ENCODE measurements around the gene SLCO4A1. TPM values are rescaled to one million over a fixed set of nuclear protein-coding genes. Genes with fewer than 3 reads are reported as not detected.

The SLCO4A1 gene
- total RNA-seq, 1 donor from 2014 or later, result 38.6 TPM

GRCh38 chr20:62708591-62709536 is 66.6 kb downstream of the SLCO4A1 start, which contains the start of gene NTSR1:
Gene NTSR1 (plus strand): TSS chr20:62708836. CDS start chr20:62709208, 372 bp downstream.
- no peak for DNase-seq (ENCODE audit: low read depth)
- H3K4me3 ChIP-seq (ENCODE audit: low read depth, low read length), result no peak within 1 kb of the TSS
- H3K36me3 ChIP-seq (ENCODE audit: control insufficient read depth, insufficient read depth, low read length), result no peaks in the 10 kb centered on the region
- peaks cover 50% of the 10 kb centered on the region for H3K27me3 ChIP-seq (ENCODE audit: control insufficient read depth, insufficient read depth, low read length)
- TF ChIP-seq CTCF (IDR thresholded peaks at IDR 0.05; ENCODE audit: insufficient read depth, low read length, poor library complexity, severe bottlenecking), result no peak

- Histone ChIP-seq H3K4me3 (ENCODE audit: low read depth, low read length) (no peak overlapping the region), H3K36me3 (ENCODE audit: control insufficient read depth, insufficient read depth, low read length) (no peaks in the 10 kb centered on the region), H3K27me3 (ENCODE audit: control insufficient read depth, insufficient read depth, low read length) (peaks cover 50% of the 10 kb centered on the region)
- TF ChIP-seq CTCF (IDR thresholded peaks at IDR 0.05; ENCODE audit: insufficient read depth, low read length, poor library complexity, severe bottlenecking), result no peak
- no peak for DNase-seq (ENCODE audit: low read depth)
These were observed 67.2 kb downstream of the SLCO4A1 start for GRCh38 chr20:62709537-62709905.

GRCh38 chr20:62710221-62710885 is 68.0 kb downstream of the SLCO4A1 start:
- H3K36me3 ChIP-seq (ENCODE audit: control insufficient read depth, insufficient read depth, low read length), result no peaks in the 10 kb centered on the region
- peaks cover 48% of the 10 kb centered on the region for H3K27me3 ChIP-seq (ENCODE audit: control insufficient read depth, insufficient read depth, low read length)
- no peak overlapping the region for H3K4me3 ChIP-seq (ENCODE audit: low read depth, low read length)
- TF ChIP-seq CTCF (IDR thresholded peaks at IDR 0.05; ENCODE audit: insufficient read depth, low read length, poor library complexity, severe bottlenecking), result no peak
- DNase-seq (ENCODE audit: low read depth), result no peak

- Histone ChIP-seq H3K27me3 (ENCODE audit: control insufficient read depth, insufficient read depth, low read length) (peaks cover 46% of the 10 kb centered on the region), H3K36me3 (ENCODE audit: control insufficient read depth, insufficient read depth, low read length) (no peaks in the 10 kb centered on the region), H3K4me3 (ENCODE audit: low read depth, low read length) (no peak overlapping the region)
- no peak for DNase-seq (ENCODE audit: low read depth)
- TF ChIP-seq CTCF (IDR thresholded peaks at IDR 0.05; ENCODE audit: insufficient read depth, low read length, poor library complexity, severe bottlenecking), result no peak
These were observed 68.8 kb downstream of the SLCO4A1 start for GRCh38 chr20:62710886-62711702.

GRCh38 chr20:62711703-62712101 is 69.4 kb downstream of the SLCO4A1 start:
- Histone ChIP-seq H3K27me3 (ENCODE audit: control insufficient read depth, insufficient read depth, low read length) (peaks cover 51% of the 10 kb centered on the region), H3K36me3 (ENCODE audit: control insufficient read depth, insufficient read depth, low read length) (no peaks in the 10 kb centered on the region)
- no peak for TF ChIP-seq CTCF (IDR thresholded peaks at IDR 0.05; ENCODE audit: insufficient read depth, low read length, poor library complexity, severe bottlenecking)

More at GRCh38 chr20:62711703-62712101, 69.4 kb downstream of the SLCO4A1 start:
- no peak overlapping the region for H3K4me3 ChIP-seq (ENCODE audit: low read depth, low read length)
- DNase-seq (ENCODE audit: low read depth), result no peak

All from kidney epithelial cell (primary cell).